GM23338 (cell line): Measurements from ENCODE around the gene ZNRF1. TPM values are rescaled to one million over a fixed set of nuclear protein-coding genes. Genes with fewer than 3 reads are reported as not detected.

Experiments used
- ATAC-seq: fragments of 200-7000 bp; cut with Tn5 transposase; 3 replicates; pipeline ENCODE4 v1.9.1; 2020
- DNase-seq: peaks from one replicate; pipeline ENCODE4 v3.0.0-alpha.2; 2015; ENCODE audit warnings: low spot score
- H2AFZ ChIP-seq: fragments of 200-600 bp; sonication (generic); 2 replicates; pipeline ENCODE4 v1.8.0; 2016; ENCODE audit warnings: antibody characterized with exemption, mild to moderate bottlenecking, moderate library complexity
- H3F3A ChIP-seq: fragments of 200-600 bp; sonication (generic); replicated peaks from 2 replicates; pipeline ENCODE4 v1.8.0; 2017; ENCODE audit warnings: antibody characterized with exemption, mixed run types, low read depth
- H3K27ac ChIP-seq: fragments of 200-600 bp; sonication (generic); 2 replicates; pipeline ENCODE4 v1.6.1; 2016; ENCODE audit warnings: low read depth
- H3K27me3 ChIP-seq: fragments of 200-600 bp; sonication (generic); 2 replicates; pipeline ENCODE4 v1.8.0; 2016; ENCODE audit warnings: mild to moderate bottlenecking, mixed run types, moderate library complexity; ENCODE audit not compliant: insufficient read depth
- H3K36me3 ChIP-seq: fragments of 200-600 bp; sonication (generic); 2 replicates; pipeline ENCODE4 v1.8.0; 2016; ENCODE audit warnings: mild to moderate bottlenecking; ENCODE audit not compliant: insufficient read depth
- H3K4me1 ChIP-seq: fragments of 200-600 bp; sonication (generic); 2 replicates; pipeline ENCODE4 v1.8.0; 2016; ENCODE audit warnings: mild to moderate bottlenecking, moderate library complexity; ENCODE audit not compliant: insufficient read depth
- H3K4me2 ChIP-seq: fragments of 200-600 bp; sonication (generic); 2 replicates; pipeline ENCODE4 v1.7.1; 2017; ENCODE audit warnings: mixed run types
- H3K4me3 ChIP-seq: fragments of 200-600 bp; sonication (generic); 2 replicates; pipeline ENCODE4 v1.6.1; 2016; ENCODE audit warnings: mixed run types
- H3K79me2 ChIP-seq: fragments of 200-600 bp; sonication (generic); replicated peaks from 2 replicates; pipeline ENCODE4 v1.8.0; 2017; ENCODE audit warnings: mild to moderate bottlenecking; ENCODE audit not compliant: insufficient read depth
- H3K9me2 ChIP-seq: fragments of 200-600 bp; sonication (generic); 2 replicates; pipeline ENCODE4 v1.8.0; 2017; ENCODE audit not compliant: insufficient read depth
- H4K20me1 ChIP-seq: fragments of 200-600 bp; sonication (generic); replicated peaks from 2 replicates; pipeline ENCODE4 v1.8.0; 2017; ENCODE audit warnings: mild to moderate bottlenecking; ENCODE audit not compliant: insufficient read depth
- H3K27ac Mint-ChIP-seq: 2 replicates; pipeline ENCODE4 v1.8.0; 2020; ENCODE audit warnings: inconsistent platforms, mild to moderate bottlenecking, moderate library complexity, mixed read lengths
- H3K27me3 Mint-ChIP-seq: 3 replicates; pipeline ENCODE4 v1.8.0; 2022; ENCODE audit warnings: low read depth, mild to moderate bottlenecking, moderate library complexity, mixed read lengths, inconsistent platforms; ENCODE audit not compliant: insufficient read depth, poor library complexity
- H3K36me3 Mint-ChIP-seq: 3 replicates; pipeline ENCODE4 v1.8.0; 2021; ENCODE audit warnings: low read depth, mild to moderate bottlenecking, inconsistent platforms, moderate library complexity, mixed read lengths
- H3K4me1 Mint-ChIP-seq: 3 replicates; pipeline ENCODE4 v1.8.0; 2020; ENCODE audit warnings: mild to moderate bottlenecking, inconsistent platforms, mixed read lengths
- H3K4me3 Mint-ChIP-seq: 3 replicates; pipeline ENCODE4 v1.8.0; 2021; ENCODE audit warnings: moderate library complexity, mild to moderate bottlenecking, inconsistent platforms, mixed read lengths
- H3K9me3 Mint-ChIP-seq: 3 replicates; pipeline ENCODE4 v1.8.0; 2020; ENCODE audit warnings: moderate library complexity, mild to moderate bottlenecking, inconsistent platforms, mixed read lengths
- CREB1 ChIP-seq: fragments of 250-450 bp; sonication (Bioruptor Pico); IDR thresholded peaks from 2 replicates; pipeline ENCODE4 v1.5.0; 2020; ENCODE audit warnings: low read depth, mild to moderate bottlenecking, moderate library complexity
- EZH2 ChIP-seq: fragments of 200-600 bp; sonication (generic); IDR thresholded peaks from one replicate; pipeline ENCODE4 v1.8.0; 2017; ENCODE audit warnings: antibody characterized with exemption, mild to moderate bottlenecking, low read depth; ENCODE audit not compliant: unreplicated experiment
- NANOG ChIP-seq: IDR thresholded peaks from 2 replicates; pipeline ENCODE4 v1.6.1; 2016; ENCODE audit warnings: antibody characterized with exemption, borderline replicate concordance
- POLR2AphosphoS5 ChIP-seq: IDR thresholded peaks from 2 replicates; pipeline ENCODE4 v1.6.1; 2016; ENCODE audit warnings: antibody characterized with exemption, low read depth
- REST ChIP-seq: IDR thresholded peaks from one replicate; pipeline ENCODE4 v1.6.1; 2018; ENCODE audit warnings: antibody characterized with exemption; ENCODE audit not compliant: unreplicated experiment
- STAT1 ChIP-seq: IDR thresholded peaks from one replicate; pipeline ENCODE4 v1.6.1; 2016; ENCODE audit warnings: antibody characterized with exemption; ENCODE audit not compliant: unreplicated experiment
- ZNF331 ChIP-seq: fragments of 250-450 bp; sonication (Bioruptor Pico); IDR thresholded peaks from 2 replicates; pipeline ENCODE4 v1.5.0; 2020; ENCODE audit warnings: low read depth, mild to moderate bottlenecking, moderate library complexity
- ZNF462 ChIP-seq: fragments of 250-450 bp; sonication (Bioruptor Pico); IDR thresholded peaks from 2 replicates; pipeline ENCODE4 v1.5.0; 2020; ENCODE audit warnings: mild to moderate bottlenecking, moderate library complexity
- polyA plus RNA-seq: library from polyadenylated mRNA; unstranded; fragments of >200 nt; fragmentation: Nextera tagmentation; extraction: Ambion mirVana; gene quantifications from 2 replicates; pipeline ENCODE4 v1.2.1, GENCODE V29; 2016
- total RNA-seq: library from RNA; depleted of rRNA; stranded (reverse); fragments of >200 nt; shearing (Covaris generic); gene quantifications from 2 replicates; pipeline ENCODE4 v1.2.3, GENCODE V29; 2014

ZNRF1 gene
- total and polyA plus RNA-seq, 2 experiments from 2014 or later: 22.4 to 42.1 TPM

- no peak for TF ChIP-seq ZNF331 (CRISPR knock-in tag)
- Histone ChIP-seq H3K4me2 (no peak overlapping the region), H3K9me2 (no peaks in the 10 kb centered on the region), H3K27ac (no peak overlapping the region), H2AFZ (peak overlapping the region; percentile 94), H3K4me1 (peaks cover 3% of the 10 kb centered on the region), H3K36me3 (no peaks in the 10 kb centered on the region), H3K4me3 (no peak overlapping the region), H3K79me2 (no peaks in the 10 kb centered on the region), H4K20me1 (no peaks in the 10 kb centered on the region), H3K27me3 (no peaks in the 10 kb centered on the region), H3F3A (0 out of 2 replicates have a peak, but pooled peaks cover 3% of the 10 kb centered on the region)
- ATAC-seq (peak; percentile 78), DNase-seq (peak; percentile 54)
- Mint-ChIP-seq H3K4me1 (peaks cover 10% of the 10 kb centered on the region), H3K27me3 (peaks cover 2% of the 10 kb centered on the region), H3K9me3 (peaks cover 2% of the 10 kb centered on the region; the same call in 1 of the 3 replicates), H3K27ac (no peak overlapping the region), H3K36me3 (no peaks in the 10 kb centered on the region), H3K4me3 (no peak overlapping the region)
Observed at GRCh38 chr16:75138636-75139035, 139.8 kb downstream of the ZNRF1 start.

GRCh38 chr16:75139498-75139897, 140.7 kb downstream of the ZNRF1 start:
- TF ChIP-seq POLR2AphosphoS5 (no peak), CREB1 (CRISPR knock-in tag) (no peak), ZNF331 (CRISPR knock-in tag) (no peak), NANOG (no peak), REST (no peak), EZH2 (no peak), STAT1 (no peak), ZNF462 (CRISPR knock-in tag) (no peak)
- H3K27ac ChIP-seq: no peak overlapping the region
- H3K4me2 ChIP-seq: no peak overlapping the region
- H3F3A ChIP-seq: 0 out of 2 replicates have a peak, but pooled peaks cover 3% of the 10 kb centered on the region
- H3K27ac Mint-ChIP-seq: no peak overlapping the region
- H3K79me2 ChIP-seq: no peaks in the 10 kb centered on the region
- no peak for DNase-seq
- no peak for ATAC-seq
- H3K27me3 ChIP-seq: no peaks in the 10 kb centered on the region
- H3K4me1 ChIP-seq: peaks cover 3% of the 10 kb centered on the region
- no peaks in the 10 kb centered on the region for H3K36me3 Mint-ChIP-seq
- no peaks in the 10 kb centered on the region for H4K20me1 ChIP-seq
- H3K36me3 ChIP-seq: no peaks in the 10 kb centered on the region
- H2AFZ ChIP-seq: no peak overlapping the region
- peaks cover 2% of the 10 kb centered on the region; the same call in 1 of the 3 replicates for H3K9me3 Mint-ChIP-seq
- H3K27me3 Mint-ChIP-seq: no peaks in the 10 kb centered on the region
- no peak overlapping the region for H3K4me3 Mint-ChIP-seq
- H3K4me3 ChIP-seq: no peak overlapping the region
- H3K9me2 ChIP-seq: no peaks in the 10 kb centered on the region
- H3K4me1 Mint-ChIP-seq: peaks cover 10% of the 10 kb centered on the region
